HS-27A (cell line): Measurements from ENCODE around the gene EPHA3.
"Not testable (repeated sequence)": the region's sequence is repeated elsewhere in the genome, so short reads cannot be mapped to it uniquely, and the experiment has no call there.

ENCODE experiments used
- DNase-seq: peaks from one replicate; pipeline ENCODE4 v3.0.0-alpha.2; 2012; ENCODE audit warnings: low read depth, missing footprints

EPHA3 gene

GRCh38 chr3:89287902-89288508 lies 180.6 kb downstream of the EPHA3 start:
- no peak for DNase-seq

GRCh38 chr3:89289574-89290190 lies 182.3 kb downstream of the EPHA3 start:
- DNase-seq, result no peak

- no peak for DNase-seq
These were observed 189.8 kb downstream of the EPHA3 start for GRCh38 chr3:89297199-89297598.

- DNase-seq, result no peak
These were observed 193.1 kb downstream of the EPHA3 start for GRCh38 chr3:89300526-89300925.

GRCh38 chr3:89300981-89301380 lies 193.6 kb downstream of the EPHA3 start:
- DNase-seq, result no peak

- DNase-seq, result no peak
These were observed 196.3 kb downstream of the EPHA3 start for GRCh38 chr3:89303701-89304100.

- DNase-seq, result no peak
These were observed 199.1 kb downstream of the EPHA3 start for GRCh38 chr3:89306540-89306939.

GRCh38 chr3:89311581-89311980 lies 204.2 kb downstream of the EPHA3 start:
- DNase-seq, result no peak

GRCh38 chr3:89312141-89312540 lies 204.7 kb downstream of the EPHA3 start:
- no peak for DNase-seq

- DNase-seq, result no peak
These were observed 207.2 kb downstream of the EPHA3 start for GRCh38 chr3:89314454-89315098.

- no peak for DNase-seq
These were observed 208.5 kb downstream of the EPHA3 start for GRCh38 chr3:89315750-89316470.

- no peak for DNase-seq
These were observed 212.8 kb downstream of the EPHA3 start for GRCh38 chr3:89320186-89320585.

GRCh38 chr3:89326997-89327396 lies 219.6 kb downstream of the EPHA3 start:
- no peak for DNase-seq

GRCh38 chr3:89332386-89332785 lies 225.0 kb downstream of the EPHA3 start:
- DNase-seq, result no peak

- no peak for DNase-seq
These were observed 225.4 kb downstream of the EPHA3 start for GRCh38 chr3:89332793-89333192.

- DNase-seq, result no peak
These were observed 228.3 kb downstream of the EPHA3 start for GRCh38 chr3:89335693-89336092.

GRCh38 chr3:89340408-89340807 lies 233.0 kb downstream of the EPHA3 start:
- DNase-seq, result no peak

- no peak for DNase-seq
These were observed 236.7 kb downstream of the EPHA3 start for GRCh38 chr3:89344076-89344475.

- not testable (repeated sequence) for DNase-seq
These were observed 243.5 kb downstream of the EPHA3 start for GRCh38 chr3:89350935-89351334.

- DNase-seq, result no peak
These were observed 246.0 kb downstream of the EPHA3 start for GRCh38 chr3:89353465-89353864.

- no peak for DNase-seq
These were observed 250.9 kb downstream of the EPHA3 start for GRCh38 chr3:89358281-89358680.

GRCh38 chr3:89360156-89360555 lies 252.7 kb downstream of the EPHA3 start:
- DNase-seq, result peak; percentile 35

GRCh38 chr3:89362496-89362895 lies 255.1 kb downstream of the EPHA3 start:
- DNase-seq, result no peak
